Retinal pigment epithelial cell (primary cell): Measurements from ENCODE around the gene RIC8A.

ENCODE experiments used
- DNase-seq: peaks from one replicate; pipeline ENCODE4 v3.0.0-alpha.2; 2010; ENCODE audit warnings: low read depth
- H3K4me3 ChIP-seq: 2 replicates; pipeline ENCODE4 v1.5.1; 2011; ENCODE audit warnings: mild to moderate bottlenecking, low read length, control low read depth, moderate library complexity
- CTCF ChIP-seq: conservative IDR thresholded peaks from 2 replicates; pipeline ENCODE4 v1.5.1; 2011; ENCODE audit warnings: low read depth, low read length, control low read depth, inconsistent platforms

RIC8A gene

GRCh38 chr11:206526-207207, 841 bp upstream of the RIC8A start:
- TF ChIP-seq CTCF: no peak
- H3K4me3 ChIP-seq: peak overlapping the region; percentile 92
- DNase-seq: no peak

DNA sequence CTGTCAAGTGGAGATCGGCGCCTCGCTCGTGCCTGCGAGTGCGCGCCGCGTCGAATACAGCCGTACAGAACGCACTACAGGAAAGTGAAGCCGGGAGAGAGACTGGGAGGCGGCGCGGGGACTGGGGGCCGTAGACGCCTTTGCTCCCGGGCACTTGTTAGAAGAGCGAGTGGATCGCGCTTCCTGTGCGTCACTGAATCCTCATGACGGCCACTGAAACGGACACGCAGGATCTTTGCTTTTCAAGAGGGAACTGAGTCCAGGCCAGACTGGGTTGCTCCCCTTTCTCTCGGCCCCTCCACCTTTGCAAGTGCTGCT, 314 bp downstream of the RIC8A start:
- peak overlapping the region; percentile 92 for H3K4me3 ChIP-seq
- DNase-seq: peak; percentile 18
- TF ChIP-seq CTCF: no peak

- DNase-seq: peak; percentile 36
- H3K4me3 ChIP-seq: peak overlapping the region; percentile 92
- no peak for TF ChIP-seq CTCF
Observed at GRCh38 chr11:208181-208916, 841 bp downstream of the RIC8A start.

GRCh38 chr11:208917-209260, 1.4 kb downstream of the RIC8A start:
- no peak for TF ChIP-seq CTCF
- DNase-seq: no peak
- H3K4me3 ChIP-seq: peak overlapping the region; percentile 92

DNA sequence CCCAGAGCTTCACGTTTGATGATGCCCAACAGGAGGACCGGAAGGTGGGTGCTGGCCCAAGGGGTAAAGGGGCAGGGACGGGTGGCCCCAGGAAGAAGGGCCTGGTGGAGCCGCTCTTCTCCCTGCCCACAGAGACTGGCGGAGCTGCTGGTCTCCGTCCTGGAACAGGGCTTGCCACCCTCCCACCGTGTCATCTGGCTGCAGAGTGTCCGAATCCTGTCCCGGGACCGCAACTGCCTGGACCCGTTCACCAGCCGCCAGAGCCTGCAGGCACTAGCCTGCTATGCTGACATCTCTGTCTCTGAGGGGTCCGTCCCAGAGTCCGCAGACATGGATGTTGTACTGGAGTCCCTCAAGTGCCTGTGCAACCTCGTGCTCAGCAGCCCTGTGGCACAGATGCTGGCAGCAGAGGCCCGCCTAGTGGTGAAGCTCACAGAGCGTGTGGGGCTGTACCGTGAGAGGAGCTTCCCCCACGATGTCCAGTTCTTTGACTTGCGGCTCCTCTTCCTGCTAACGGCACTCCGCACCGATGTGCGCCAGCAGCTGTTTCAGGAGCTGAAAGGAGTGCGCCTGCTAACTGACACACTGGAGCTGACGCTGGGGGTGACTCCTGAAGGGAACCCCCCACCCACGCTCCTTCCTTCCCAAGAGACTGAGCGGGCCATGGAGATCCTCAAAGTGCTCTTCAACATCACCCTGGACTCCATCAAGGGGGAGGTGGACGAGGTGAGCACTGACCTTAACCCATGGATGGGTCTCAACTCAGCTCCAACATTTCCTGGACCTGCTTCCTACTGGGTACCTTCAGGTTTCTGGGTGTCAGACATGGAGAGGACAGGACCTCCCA, 2.0 kb downstream of the RIC8A start:
- H3K4me3 ChIP-seq: peak overlapping the region; percentile 92
- no peak for DNase-seq
- no peak for TF ChIP-seq CTCF

DNA sequence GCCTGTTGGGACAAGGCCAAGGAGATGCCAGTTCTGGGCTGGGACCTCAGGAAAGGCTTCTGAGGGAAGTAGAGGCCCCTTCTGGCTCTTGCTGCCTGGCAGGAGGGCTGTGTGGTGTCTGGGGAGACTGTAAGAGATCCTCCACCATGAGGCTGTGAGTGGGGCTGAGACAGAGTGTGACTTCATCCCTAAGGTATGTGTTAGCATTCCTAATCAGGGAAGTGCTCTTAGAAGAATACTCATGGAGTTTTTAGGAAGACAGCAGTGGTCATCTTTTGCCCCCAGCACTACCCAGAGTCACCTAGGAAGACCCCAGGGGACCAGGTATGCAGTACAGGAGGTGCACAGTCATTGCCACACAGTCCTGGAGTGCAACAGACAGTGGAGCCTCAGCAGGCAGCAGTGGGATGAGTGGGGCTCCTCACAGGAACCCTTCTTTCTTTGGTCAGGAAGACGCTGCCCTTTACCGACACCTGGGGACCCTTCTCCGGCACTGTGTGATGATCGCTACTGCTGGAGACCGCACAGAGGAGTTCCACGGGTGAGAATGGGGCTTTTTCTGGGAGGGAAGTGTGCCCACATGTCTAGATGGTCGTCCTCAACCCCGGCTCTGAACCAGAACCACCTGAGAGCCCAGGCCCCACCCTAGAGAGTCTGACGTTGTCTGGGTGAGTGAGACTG, 2.8 kb downstream of the RIC8A start:
- peak overlapping the region; percentile 92 for H3K4me3 ChIP-seq
- no peak for TF ChIP-seq CTCF
- DNase-seq: peak; percentile 17
